Astrocyte of the spinal cord (primary cell): ENCODE results near the gene POU2F3.

Experiments used
- DNase-seq: peaks from one replicate; pipeline ENCODE4 v3.0.0; 2011; ENCODE audit warnings: low read depth, low spot score
- H3K4me3 ChIP-seq: 2 replicates; pipeline ENCODE4 v1.5.1; 2011; ENCODE audit warnings: low read depth, mild to moderate bottlenecking, low read length, moderate library complexity
- in situ Hi-C: cut with HindIII; loops from 2 replicates; pipeline ENCODE4 v1.10.0; 2017; ENCODE audit warnings: low sequenced_read_pairs
- TF ChIP-seq, protein P1 (sequence below): IDR thresholded peaks from 2 replicates; pipeline ENCODE4 v1.5.1; 2012; ENCODE audit warnings: low read depth, mild to moderate bottlenecking, low read length, inconsistent platforms

POU2F3 gene

DNA sequence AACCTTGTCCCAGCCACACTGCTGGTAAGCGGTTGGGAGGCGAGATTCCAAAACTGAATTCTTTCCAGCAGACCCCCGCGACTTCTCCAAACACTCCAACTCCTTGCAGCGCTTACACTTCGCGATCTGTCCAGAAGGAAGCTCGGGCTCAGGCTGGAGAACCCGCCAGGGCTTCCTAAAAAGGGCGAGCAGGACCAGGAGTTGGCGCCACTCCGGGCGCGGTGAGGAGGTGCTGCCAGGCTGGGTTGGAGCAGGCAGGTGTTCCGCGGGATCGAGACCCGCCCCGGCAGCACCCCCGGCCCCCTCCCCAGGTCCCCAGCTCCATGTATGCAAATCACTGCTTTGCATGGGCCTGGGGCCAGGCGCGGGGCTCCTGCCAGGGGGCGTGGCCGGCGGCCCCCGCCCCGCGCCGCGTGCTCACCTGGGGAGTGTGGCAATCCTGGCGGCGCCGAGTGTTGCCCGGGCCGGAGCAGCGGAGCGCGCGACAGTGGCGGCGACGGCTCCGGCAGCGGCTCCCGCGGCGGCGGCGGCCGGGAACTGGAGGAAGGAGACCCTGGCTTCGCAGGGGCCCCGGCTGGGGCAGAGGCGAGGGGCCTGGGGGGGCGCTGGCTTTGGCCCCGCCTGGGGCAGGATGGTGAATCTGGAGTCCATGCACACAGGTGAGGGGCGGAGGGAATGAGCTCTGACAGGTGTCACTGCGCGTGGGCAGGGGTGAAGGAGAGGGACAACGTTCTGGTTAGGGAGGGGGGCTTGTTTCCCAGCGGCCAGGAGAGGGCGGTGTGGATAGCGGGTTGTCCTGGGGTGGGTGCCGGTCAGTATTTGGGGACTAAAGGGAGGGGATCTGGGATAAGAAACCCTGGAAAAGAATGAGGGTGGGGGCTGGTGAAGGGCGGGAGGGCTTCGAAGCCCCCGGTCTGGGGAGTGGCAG is at the start of gene POU2F3:
Gene POU2F3, plus strand, starts transcription at position 428 of the 928 bp plus-strand sequence. Its CDS starts 204 bp downstream, at position 632.
- TF ChIP-seq, protein P1, sequence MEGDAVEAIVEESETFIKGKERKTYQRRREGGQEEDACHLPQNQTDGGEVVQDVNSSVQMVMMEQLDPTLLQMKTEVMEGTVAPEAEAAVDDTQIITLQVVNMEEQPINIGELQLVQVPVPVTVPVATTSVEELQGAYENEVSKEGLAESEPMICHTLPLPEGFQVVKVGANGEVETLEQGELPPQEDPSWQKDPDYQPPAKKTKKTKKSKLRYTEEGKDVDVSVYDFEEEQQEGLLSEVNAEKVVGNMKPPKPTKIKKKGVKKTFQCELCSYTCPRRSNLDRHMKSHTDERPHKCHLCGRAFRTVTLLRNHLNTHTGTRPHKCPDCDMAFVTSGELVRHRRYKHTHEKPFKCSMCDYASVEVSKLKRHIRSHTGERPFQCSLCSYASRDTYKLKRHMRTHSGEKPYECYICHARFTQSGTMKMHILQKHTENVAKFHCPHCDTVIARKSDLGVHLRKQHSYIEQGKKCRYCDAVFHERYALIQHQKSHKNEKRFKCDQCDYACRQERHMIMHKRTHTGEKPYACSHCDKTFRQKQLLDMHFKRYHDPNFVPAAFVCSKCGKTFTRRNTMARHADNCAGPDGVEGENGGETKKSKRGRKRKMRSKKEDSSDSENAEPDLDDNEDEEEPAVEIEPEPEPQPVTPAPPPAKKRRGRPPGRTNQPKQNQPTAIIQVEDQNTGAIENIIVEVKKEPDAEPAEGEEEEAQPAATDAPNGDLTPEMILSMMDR, result peak; percentile 32
- H3K4me3 ChIP-seq, result no peak within 1 kb of the TSS
- in situ Hi-C loops, result no loop called here
- no peak for DNase-seq

DNA sequence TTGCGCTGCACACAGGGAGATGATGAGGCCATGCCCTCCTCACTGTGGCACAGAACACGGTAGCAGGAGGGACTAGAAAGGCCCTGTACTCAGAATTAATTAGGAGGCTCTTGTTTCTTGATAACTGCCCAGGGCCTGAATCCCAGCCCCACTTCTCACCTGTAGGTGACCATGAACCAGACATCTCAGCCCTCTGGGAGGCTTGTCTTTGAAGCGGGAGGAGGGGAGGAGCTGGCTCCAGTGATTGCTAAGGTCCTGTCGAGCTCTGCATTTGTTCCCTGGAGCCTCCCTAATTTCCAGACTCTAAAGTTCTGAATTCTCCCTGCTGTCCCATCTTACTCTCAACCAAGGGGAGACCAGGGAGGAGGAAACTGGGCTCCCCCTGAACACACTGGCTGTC is 48.9 kb upstream of the POU2F3 start:
- TF ChIP-seq, protein P1, result no peak
- H3K4me3 ChIP-seq, result no peak overlapping the region
- DNase-seq, result no peak
- in situ Hi-C loops, result no loop called here

DNA sequence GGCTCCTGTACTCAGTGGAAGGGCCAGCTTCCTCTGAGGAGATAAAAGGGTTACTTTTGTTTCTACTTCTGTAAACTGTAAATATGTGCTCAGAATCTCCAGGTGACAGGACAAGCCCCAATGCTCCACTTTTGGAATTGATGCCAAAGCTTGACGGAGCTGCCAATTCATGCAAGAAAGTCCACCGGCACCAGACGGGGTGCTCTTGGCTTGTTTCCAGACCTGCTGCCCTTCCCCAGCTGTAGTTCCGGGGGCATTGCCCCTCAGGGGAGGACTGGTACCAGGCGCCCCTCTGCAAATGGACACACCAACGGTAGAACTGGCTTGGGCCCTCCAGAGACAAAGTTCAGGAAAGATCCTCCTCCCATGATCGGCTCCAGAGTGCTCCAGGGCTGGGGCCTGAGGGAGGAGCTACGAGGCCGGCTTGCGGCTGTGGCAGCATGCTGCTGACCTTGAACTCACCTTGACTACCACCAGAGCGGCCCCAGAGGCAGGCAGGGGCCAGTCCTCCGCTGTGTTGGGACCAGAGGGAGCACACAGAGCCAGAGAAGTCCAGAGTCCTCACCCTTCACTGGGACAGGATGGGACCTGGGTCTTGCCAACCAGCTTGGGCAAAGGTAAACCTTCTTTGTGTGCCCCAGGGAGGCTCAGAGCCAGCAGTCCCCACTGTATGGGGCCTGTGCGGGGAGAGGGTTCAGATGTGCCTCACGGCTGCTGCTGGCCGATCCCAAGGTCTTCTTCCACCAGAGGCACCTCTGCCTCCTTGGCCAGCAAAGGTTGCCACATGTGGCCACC is 46.9 kb upstream of the POU2F3 start:
- no peak overlapping the region for H3K4me3 ChIP-seq
- no peak for DNase-seq
- TF ChIP-seq, protein P1, result no peak
- in situ Hi-C loops, result no loop called here

DNA sequence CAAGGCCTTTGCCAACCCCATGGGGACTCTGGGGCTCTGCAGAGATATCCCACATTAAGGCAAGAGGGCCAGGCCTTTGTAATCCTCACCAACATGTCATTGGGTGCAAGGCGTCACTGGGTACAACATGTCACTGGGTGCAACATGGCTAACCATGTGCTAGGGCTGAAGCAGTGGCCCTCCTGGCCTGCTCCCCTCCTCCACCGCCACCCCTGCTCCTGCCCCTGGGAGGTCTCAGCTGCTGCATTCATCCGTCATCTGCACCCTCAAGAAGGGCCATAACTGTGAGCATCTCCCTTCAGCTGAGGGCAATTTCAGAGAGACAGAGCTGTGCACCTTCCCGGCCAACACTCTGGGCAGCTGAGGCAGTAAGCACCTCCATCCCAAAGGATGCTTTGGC is 45.8 kb upstream of the POU2F3 start:
- H3K4me3 ChIP-seq, result no peak overlapping the region
- in situ Hi-C loops, result no loop called here
- TF ChIP-seq, protein P1, result no peak
- no peak for DNase-seq

DNA sequence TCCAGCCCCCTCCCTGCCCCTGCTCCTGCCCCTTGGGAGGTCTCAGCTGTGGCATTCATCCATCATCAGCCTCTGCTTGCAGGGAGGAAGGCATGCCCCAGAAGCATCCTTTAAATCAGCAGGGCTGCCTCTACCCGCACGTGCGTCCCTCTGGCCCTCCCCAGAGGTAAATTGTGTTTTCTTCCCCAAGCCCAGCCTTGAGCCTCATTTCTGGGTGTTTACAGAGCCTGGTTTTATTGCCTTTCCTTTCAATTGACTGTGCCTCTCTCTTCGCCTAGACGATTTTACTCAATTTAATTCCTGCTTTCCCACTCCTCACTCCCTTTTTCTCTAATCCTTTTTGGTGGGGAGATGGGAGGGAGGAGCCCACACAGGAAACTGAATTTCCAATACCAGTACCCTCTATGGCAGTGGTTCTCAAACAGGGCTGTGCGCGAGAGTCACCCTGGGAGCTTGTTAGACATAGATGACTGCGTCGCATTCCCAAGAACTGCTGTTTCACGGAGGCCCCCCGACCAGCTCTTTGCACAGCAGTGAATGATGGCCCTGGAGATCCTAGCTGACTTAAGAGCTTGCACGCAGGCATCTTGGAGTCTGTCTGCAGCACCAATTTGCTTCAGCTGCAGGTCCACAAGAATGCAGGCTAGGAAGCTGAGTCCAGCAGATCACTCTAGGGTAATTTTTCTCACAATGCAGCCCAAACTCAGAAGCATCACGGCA is 44.2 kb upstream of the POU2F3 start:
- DNase-seq, result no peak
- no peak overlapping the region for H3K4me3 ChIP-seq
- TF ChIP-seq, protein P1, result no peak
- in situ Hi-C loops, result no loop called here

DNA sequence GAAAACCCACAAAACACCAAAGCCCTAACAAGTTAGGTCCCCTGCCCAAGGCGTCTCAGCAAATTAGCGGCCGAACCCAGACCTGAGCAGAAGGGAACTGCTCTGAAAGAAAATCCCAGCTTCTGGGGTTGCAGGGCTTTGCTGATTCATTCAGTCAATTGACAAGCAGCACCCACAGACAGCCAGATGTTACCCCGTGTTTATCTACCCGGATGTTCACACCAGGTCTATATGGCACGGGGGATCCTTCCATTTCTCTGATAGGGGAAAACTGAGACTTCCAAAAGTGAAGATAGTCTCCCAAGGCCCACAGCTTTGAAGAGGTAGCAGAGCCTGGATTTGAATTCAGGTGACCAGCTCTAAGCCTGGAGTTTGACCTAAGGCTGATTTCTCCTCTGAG is 43.1 kb upstream of the POU2F3 start:
- no peak for DNase-seq
- H3K4me3 ChIP-seq, result no peak overlapping the region
- TF ChIP-seq, protein P1, result no peak
- in situ Hi-C loops, result no loop called here
